HUDEP-2 (cell line): ENCODE measurements around the gene MERTK.

Source experiments
- DNase-seq, 76 experiments: peaks; one replicate each; lab custom pipeline; 2025; ENCODE audit not compliant: unreplicated experiment in 76 of 76; lab: John Stamatoyannopoulos, UW

The MERTK gene

DNA sequence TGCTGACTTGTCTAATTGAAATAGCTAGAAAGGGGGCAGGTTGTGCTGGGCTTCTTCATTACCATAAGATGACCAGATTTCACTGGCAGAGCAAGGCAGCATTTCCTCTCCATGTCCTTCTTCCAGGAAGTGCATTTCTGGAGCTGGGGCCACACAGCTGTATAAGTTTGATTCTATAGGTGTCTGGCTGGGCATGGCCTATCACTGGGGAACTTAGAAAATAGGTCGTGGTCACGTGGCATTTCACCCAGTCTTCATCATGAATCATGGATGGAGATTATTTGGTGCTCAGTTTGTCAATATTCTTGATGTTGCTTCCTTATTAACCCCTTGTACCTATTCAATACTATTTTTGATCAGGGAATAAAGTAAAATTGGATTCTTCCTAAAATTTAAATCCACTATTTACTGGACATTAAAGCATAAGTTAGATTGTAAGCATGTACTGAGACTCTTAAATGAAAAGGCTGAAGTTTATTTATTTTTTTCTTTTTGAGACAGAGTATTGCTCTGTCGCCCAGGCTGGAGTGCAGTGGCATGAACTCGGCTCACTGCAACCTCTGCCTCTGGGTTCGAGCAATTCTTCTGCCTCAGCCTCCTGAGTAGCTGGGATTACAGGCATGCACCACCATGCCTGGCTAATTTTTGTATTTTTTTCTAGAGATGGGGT, 107.1 kb downstream of the MERTK start:
- no peak for DNase-seq

DNA sequence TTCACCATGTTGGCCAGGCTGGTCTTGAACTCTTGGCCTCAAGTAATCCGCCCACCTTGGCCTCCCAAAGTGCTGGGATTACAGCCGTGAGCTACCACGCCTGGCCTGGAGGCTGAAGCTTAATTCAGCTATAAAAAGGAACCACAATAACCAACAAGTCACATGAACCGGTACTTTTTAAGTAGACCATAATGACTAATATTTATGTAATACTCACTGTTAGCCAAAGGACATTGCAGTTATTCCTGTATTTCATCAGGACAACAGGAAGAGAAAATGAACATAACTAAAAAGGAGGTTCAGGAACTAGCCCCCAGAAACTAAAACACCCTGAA, 107.6 kb downstream of the MERTK start:
- no peak for DNase-seq

- DNase-seq = no peak
Measured at GRCh38 chr2:112007493-112007892, 109.1 kb downstream of the MERTK start.

DNA sequence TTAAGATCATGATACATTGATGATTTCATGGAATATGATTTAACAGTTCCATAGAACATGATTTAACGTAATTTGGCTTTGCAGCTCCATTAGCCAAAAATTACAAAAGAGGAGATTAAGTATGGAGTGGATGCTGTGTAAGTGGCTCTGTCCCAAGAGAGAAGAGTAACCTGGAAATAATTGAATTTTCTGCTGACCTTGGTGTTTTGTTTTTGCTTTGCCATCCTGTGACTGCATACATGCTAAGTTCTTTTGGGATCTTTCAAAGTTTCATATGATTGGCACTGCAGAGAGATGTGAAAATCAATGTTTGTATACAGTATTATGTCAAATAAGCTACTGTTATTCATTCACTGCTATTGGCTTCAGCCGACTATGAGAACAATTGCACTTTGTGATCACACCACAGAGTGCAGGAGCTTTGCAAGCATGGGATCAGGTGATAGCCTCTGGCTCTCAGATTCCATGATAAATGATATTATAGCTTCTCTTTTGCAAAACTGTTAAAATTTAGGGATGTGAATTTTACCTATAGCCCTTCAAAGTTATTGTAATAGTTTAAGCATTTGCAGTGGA, 110.6 kb downstream of the MERTK start:
- DNase-seq = no peak

- no peak for DNase-seq
Measured at GRCh38 chr2:112010751-112011150, 112.3 kb downstream of the MERTK start.

DNA sequence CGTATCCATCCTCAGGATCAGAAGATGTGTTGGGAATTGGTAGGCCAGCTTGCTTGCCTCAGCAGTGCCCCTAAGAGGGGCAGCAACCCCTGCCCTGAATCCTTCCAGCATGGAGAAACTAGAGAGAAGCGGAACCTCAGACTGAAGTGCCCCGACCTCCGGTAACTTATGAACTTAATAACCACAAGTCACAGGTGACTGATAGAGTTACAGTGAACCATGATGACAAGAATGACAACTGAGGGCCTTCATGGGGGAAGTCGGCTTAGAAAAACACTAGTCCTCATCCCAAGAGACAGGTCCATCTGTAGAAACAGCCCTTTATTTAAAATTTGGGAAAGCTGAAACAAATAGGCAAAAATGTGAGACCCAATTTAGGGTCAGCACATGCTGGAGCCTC, 114.1 kb downstream of the MERTK start:
- no peak for DNase-seq

DNA sequence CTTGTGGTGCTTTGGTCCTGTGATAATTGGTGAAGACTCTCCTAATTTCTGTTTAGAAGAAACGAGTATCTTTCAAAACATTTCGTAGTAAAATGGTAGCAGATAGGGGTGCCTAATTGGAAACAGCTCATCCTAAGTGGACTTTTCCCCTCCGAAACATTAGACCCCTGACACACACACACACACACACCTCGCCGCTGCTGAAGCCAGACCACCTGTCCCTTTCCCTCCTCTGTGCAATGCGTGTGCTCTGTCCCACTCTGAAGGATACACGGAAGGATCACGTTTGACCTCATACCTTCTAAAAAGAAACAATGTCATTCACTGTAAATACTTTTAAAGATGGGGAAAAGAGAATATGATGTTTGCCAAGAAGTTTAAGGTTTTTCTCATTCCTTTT, 120.4 kb downstream of the MERTK start:
- no peak for DNase-seq

- no peak for DNase-seq
Measured at GRCh38 chr2:112019569-112019982, 121.2 kb downstream of the MERTK start.

GRCh38 chr2:112020561-112020960, 122.2 kb downstream of the MERTK start:
- DNase-seq = peak in 3 of 76 experiments; percentile 4 to 26 (median 17)

GRCh38 chr2:112021290-112021689, 122.9 kb downstream of the MERTK start:
- DNase-seq = no peak

DNA sequence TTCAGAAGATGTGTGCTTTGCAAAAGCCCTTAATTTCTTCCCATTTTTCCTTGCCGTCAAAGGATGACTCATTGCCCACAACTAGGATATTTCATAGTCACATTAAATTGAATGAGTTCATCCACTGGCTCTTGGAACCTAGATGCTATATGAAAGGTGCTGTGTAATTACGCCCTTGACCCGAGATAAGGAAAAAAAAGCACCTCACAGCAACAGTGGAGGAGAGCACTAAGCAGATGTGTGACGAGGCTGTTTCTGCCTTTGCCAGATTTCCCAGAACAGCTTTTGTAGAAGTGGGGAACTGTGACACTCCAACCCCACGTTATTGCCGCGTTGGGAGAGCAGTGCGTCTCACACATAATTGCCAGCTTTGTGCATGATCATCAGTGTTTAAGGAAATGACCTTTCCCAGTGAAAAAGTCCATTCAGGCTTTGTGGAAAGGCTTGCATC, 123.4 kb downstream of the MERTK start:
- DNase-seq = no peak

GRCh38 chr2:112023707-112024106, 125.3 kb downstream of the MERTK start:
- no peak for DNase-seq

DNA sequence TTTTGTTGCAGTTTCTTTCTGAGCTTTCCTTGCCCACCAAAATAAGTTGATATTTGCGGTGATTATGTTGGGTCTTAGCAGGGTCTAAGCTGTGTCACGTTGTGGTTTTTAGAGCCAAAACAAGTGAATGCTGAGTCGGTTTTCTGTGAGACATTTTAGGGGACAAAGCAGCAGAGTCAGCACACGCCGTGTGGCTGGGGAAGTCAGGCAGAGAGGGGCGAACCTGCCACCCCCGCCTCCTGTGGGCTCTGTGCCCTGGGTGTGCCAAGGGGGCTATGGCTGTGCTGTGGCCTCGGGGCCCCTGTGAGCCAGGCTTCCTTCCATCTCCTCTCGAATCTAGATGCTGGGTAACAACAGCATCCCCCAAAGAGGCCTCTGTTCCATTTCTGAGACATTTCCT, 125.8 kb downstream of the MERTK start:
- no peak for DNase-seq

- no peak for DNase-seq
Measured at GRCh38 chr2:112024896-112025491, 126.6 kb downstream of the MERTK start.

- peak in 48 of 76 experiments; percentile 8 to 71 (median 40) for DNase-seq
Measured at GRCh38 chr2:112026509-112026908, 128.1 kb downstream of the MERTK start.

GRCh38 chr2:112027767-112028166, 129.4 kb downstream of the MERTK start:
- no peak for DNase-seq

- DNase-seq = no peak
Measured at GRCh38 chr2:112029164-112029563, 130.8 kb downstream of the MERTK start.

GRCh38 chr2:112031473-112032223, 133.2 kb downstream of the MERTK start:
- no peak for DNase-seq

DNA sequence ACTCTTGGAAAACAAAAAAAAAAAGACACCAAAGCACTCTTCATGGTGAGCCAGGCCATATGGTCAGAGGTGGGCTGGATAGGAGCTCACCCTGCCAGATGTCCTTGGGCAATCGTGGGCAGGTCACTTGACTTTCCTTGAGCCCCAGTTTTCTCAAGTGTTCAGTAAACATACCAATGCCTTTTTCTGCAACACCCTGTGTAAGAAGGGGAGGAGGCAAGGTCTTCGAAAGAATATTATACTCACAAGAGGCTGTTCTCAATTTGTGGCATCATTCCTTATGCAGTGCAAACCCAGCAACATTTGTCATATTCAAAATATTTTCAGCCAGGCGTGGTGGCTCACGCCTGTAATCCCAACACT, 133.8 kb downstream of the MERTK start:
- no peak for DNase-seq

- DNase-seq = peak in 1 of 76 experiments; percentile 13
Measured at GRCh38 chr2:112032689-112033465, 134.5 kb downstream of the MERTK start.

DNA sequence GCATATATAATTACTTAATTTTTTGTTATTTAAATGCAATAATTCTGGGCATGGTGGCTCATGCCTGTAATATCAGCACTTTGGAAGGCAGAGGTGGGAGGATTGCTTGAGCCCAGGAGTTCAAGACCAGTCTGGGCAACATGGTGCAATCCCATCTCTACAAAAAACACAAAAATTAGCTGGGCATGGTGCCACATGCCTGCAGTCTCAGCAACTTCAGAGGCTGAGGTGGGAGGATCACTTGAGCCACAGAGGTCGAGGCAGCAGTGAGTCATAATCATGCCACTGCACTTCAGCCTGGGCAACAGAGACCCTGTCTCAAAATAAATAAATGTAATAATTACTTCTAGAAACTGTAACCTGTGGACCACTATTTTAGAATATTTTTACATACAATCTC, 135.2 kb downstream of the MERTK start:
- DNase-seq = peak in 18 of 76 experiments; percentile 2 to 47 (median 14)
